HG02943 (cell line): Measurements from ENCODE around the gene FAM118B.
A peak's percentile ranks its signal among the peaks of the same experiment; 100 is the strongest.

ENCODE experiments used
- ATAC-seq: cut with Tn5 transposase; IDR thresholded peaks from one replicate; pipeline ENCODE4 v1.9.1; 2021; ENCODE audit warnings: mild to moderate bottlenecking, low read depth, moderate library complexity; ENCODE audit not compliant: unreplicated experiment

The FAM118B gene

GRCh38 chr11:126186025-126186698, 25.4 kb upstream of the FAM118B start:
- no peak for ATAC-seq

- no peak for ATAC-seq
These were observed 24.7 kb upstream of the FAM118B start for GRCh38 chr11:126186708-126187529.

GRCh38 chr11:126188332-126189108, 23.1 kb upstream of the FAM118B start:
- ATAC-seq, result peak; percentile 88

GRCh38 chr11:126189109-126189929, 22.3 kb upstream of the FAM118B start:
- no peak for ATAC-seq

DNA sequence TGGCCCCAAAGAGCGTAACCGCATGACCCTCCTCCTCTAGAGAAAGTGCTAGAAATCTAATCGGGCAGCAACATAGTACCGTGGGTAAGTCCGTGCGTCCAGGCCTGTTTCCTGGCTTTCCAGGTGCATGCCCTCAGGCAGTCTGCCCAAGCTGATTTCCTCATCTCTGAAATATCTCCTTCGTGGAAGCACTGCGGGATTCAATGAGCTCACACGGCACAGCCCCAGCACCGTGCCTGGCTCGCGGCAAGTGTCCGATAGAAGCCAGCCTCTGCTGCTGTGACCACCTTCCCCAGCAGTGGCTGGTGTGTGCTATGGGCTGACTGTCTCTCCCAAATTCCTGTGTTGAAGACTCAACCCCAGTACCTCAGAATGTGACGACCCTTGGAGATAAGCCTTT, 20.8 kb upstream of the FAM118B start:
- no peak for ATAC-seq

GRCh38 chr11:126191379-126192073, 20.1 kb upstream of the FAM118B start:
- ATAC-seq, result no peak

DNA sequence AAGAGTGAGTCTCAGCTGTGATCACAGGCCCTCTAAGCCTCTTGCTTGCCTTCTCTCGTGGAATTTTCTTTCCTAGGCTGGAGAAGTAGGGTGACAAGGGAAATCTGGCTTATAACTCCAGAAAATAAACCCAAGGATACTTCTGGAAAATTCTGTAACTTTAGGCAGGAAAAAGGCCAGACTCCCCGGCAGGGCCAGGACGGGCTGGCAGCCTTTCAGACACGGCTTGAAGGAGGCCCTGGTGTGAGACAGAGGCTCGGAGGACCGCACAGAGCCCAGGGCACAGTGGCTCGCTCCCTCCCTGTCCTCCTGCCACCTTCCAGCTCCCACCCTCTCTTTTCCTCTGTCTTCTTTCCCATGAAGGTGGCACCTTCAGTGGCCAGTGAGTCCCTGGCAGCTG, 19.2 kb upstream of the FAM118B start:
- ATAC-seq, result no peak

DNA sequence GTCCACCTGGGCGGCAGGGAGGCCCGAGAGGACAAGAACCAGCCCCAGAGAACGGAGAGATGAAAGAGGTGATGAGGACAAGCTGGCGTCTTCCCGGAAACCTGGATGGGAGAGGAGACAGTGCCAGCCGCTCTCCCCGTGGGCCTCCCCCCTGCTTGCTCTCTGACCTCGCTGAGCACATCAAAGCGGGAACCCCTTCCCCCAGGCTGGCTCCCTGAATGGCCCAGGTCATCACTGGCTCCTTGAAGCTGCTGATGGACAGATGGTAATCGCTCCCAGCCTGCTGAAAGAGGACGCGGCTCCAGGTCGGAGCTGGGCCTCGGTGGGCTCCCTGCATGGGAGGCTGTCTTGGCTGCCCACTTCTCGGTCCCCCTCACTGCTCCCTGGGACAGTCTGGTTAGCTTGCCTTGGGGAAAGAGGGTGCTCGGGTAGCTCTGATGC, 18.5 kb upstream of the FAM118B start:
- ATAC-seq, result no peak

- ATAC-seq, result no peak
These were observed 17.4 kb upstream of the FAM118B start for GRCh38 chr11:126194121-126194543.

DNA sequence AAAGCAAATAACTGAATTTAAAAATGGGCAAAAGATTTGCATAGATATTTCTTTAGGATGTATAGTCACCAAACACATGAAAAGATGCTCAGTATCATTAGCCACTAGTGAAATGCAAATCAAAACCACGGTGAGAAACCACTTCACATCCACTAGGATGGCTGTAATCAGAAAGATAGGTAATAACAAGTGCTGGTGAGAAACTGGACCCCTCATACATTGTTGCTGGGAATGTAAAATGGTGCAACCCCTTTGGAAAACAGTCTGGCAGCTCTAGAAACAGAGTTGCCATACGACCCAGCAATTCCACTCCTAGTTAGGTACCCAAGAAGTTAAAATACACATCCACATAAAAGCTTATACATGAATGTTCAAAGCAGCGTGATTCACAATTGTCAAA, 16.5 kb upstream of the FAM118B start:
- ATAC-seq, result no peak

DNA sequence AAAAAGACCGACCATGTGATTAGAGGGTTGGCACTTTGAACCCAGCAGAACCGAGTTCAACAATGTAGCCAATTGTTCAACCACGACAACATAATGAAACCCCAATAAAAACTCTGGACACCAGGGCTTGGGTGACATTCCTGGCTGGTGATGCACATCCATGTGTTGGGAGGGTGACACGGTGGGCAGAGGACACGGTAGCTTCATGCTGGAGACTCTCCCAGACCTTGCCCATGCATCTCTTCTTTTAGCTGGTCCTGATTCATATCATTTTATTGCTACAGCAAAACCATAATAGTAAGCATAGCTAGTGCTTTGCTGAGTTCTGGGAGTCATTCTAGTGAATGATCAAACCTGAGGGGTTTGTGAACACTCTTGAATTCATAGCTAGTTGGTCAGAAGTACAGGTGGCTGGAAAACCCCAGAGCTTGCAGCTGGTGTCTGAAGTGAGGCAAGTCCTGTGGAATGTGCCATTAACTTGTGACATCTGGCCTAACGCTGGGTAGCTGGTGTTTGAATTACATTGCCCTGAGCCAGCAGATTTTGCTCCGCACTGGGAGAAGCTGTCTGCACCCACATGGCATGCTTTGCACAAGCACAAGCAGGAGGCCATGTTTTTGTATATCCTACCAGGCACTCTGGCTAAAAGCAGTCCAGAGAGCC, 14.2 kb upstream of the FAM118B start:
- no peak for ATAC-seq

GRCh38 chr11:126198648-126199047, 12.9 kb upstream of the FAM118B start:
- no peak for ATAC-seq

GRCh38 chr11:126202646-126203359, 8.8 kb upstream of the FAM118B start:
- no peak for ATAC-seq

GRCh38 chr11:126205359-126205758, 6.2 kb upstream of the FAM118B start:
- no peak for ATAC-seq

GRCh38 chr11:126207896-126208295, 3.7 kb upstream of the FAM118B start:
- no peak for ATAC-seq

DNA sequence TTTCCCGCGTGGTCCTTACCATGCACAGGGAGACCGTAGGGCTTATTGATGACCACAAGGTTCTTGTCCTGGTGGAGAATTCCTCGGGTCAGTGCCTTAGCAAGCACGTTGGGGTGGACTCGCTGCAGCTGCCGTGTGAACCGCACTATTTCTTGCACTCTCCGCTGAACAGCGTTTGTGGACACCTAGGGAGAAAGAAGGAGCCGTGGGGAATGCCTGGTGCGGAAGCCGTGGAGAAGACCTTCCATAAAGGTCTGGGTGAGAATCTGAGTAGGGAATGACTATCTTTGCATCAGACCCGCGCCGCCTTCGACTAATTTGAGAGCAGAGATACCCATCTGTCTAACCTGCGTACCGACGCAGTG, 729 bp upstream of the FAM118B start:
- ATAC-seq, result no peak

DNA sequence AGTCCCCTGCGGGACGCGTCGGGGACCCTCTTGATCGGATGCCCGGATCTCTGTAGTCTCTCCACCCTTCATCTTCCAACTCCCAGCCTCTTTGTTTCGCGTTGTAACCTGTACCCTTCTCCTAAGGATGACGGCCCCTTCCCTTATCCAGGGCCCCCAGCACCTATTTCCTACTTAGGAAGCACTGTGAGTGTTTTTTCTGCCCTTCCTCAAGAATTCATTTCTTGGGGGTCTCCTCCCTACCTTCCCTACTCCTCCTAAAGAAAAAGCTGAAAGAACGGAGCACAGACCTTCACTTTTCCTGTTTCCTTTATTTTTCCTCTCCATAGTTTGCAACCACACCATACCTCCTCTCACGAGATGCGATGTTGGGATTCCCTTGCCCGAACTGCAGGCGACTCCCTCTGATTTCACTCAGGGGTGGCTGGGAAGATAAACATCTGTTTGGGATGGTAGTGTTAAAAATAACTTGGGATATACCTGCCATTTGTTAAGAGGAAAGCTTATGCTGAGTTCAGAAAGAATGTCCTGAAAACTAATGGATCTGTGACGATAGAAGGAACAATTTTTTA, 593 bp downstream of the FAM118B start:
- no peak for ATAC-seq

DNA sequence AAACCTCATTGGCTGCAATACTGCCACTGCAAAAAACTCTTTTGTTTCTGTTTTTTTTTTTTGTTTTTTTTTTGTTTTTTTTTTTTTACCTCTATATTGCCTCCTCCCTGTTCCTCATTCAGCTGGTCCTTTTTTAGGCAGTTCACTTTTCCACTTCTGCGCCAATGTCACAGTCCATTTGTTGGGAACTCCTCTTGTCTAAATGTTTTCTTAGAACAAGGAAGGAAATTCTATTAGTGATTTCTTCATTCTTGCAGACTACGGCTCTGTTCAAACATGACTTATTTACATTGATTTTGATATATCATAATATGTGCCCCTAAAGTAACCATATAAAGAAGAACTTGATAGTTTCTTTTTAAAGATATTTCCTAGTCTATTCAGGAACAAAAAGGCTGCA, 2.9 kb downstream of the FAM118B start:
- no peak for ATAC-seq
